Stimulated activated CD8-positive, alpha-beta memory T cell treated with anti-CD3 and anti-CD28 coated beads, Interleukin-7, amount 100 ng/mL, for 24 hours (primary cell): ENCODE measurements around the gene ZDHHC22.
A peak's percentile ranks its signal among the peaks of the same experiment; 100 is the strongest.

ENCODE experiments used
- DNase-seq: peaks from one replicate; pipeline ENCODE4 v3.0.0-alpha.2; 2020; ENCODE audit warnings: low read depth

The ZDHHC22 gene

GRCh38 chr14:77103951-77104350 is 37.6 kb downstream of the ZDHHC22 start:
- DNase-seq = no peak

- no peak for DNase-seq
Observed at GRCh38 chr14:77103475-77103874, 38.1 kb downstream of the ZDHHC22 start.

GRCh38 chr14:77102154-77102553 is 39.4 kb downstream of the ZDHHC22 start:
- no peak for DNase-seq

- DNase-seq = no peak
Observed at GRCh38 chr14:77100961-77101360, 40.6 kb downstream of the ZDHHC22 start.

DNA sequence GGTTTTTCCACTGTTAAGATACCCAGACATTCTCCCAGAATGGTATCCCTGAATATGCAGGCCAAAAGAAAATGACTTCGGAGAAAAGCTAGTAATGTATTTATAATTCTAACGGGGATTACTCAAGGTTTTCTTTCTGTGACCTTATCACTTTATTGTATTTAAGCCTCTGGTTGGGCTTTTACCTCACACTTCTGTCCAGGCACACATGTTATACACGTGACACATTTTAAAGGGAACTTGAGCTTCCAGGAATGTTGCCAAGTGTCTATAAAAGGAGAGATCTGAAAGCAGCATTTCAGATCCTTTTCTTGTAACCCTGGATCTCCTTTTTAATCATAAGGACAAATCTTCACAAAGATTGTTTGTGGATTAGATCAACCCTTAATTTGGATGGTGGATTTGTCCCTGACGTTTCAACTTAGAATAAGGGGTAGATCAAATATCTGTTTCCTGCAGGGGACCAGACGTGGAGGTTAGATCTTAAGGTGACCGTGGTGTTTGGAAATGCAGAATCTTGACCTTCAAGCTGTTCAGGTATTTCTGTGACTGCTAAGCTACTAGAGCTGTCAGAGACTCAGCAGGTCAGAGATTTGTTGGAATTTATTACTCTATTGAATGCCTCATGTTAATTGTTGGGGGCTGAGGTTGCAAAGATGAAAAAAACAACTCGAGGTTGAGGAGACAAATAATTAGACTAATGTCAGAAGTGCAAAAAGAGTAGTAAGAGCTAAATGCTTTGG is 42.0 kb downstream of the ZDHHC22 start:
- no peak for DNase-seq

- DNase-seq = no peak
Observed at GRCh38 chr14:77098529-77099353, 42.9 kb downstream of the ZDHHC22 start.

- DNase-seq = peak; percentile 97
Observed at GRCh38 chr14:77097700-77098528, 43.7 kb downstream of the ZDHHC22 start, which contains the start of gene CIPC. TSS of gene CIPC (plus strand) at chr14:77098258. CDS start at chr14:77105709, 7,451 bp downstream.

GRCh38 chr14:77097006-77097699 is 44.4 kb downstream of the ZDHHC22 start:
- no peak for DNase-seq

- DNase-seq = peak; percentile 69
Observed at GRCh38 chr14:77094672-77095284, 46.8 kb downstream of the ZDHHC22 start.

- no peak for DNase-seq
Observed at GRCh38 chr14:77092676-77093075, 48.9 kb downstream of the ZDHHC22 start.

DNA sequence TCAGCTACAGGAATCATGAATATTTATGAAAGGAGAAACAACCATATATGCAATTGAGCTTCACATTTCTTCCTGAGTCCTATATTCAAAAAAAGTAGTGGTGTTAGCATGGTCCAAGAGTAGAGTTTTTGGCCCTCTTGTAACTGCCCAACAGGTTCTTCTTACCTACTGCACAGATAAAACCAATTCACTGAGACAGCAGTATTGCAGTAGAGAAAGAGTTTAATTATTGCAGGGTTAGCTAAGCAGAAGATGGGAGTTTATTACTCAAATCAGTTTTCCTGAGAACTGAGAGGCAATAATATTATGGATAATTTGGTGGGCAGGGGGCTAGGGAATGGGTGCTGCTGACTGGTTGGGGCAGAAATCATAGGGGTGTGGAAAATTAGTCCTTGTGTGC is 50.1 kb downstream of the ZDHHC22 start:
- no peak for DNase-seq

GRCh38 chr14:77088645-77089044 is 52.9 kb downstream of the ZDHHC22 start:
- DNase-seq = no peak

DNA sequence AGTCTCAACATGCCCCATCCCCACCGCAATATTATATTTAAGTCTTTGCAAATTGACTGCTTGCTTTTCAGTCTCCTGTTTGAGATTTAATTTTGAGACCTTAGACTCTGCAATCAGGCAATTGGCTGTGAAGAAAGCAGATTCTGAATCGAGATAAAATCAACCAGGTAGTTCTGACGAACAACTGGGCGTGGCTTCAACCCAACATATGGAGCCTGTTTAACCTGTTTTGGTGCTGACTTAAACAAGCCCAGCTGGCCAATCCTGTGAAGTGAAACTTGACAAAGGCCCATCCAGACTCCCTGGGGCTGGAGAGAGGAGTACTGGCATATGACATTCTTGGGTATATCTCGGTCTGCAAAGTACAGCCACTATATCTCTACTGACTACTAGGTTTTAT is 53.4 kb downstream of the ZDHHC22 start:
- no peak for DNase-seq

- DNase-seq = no peak
Observed at GRCh38 chr14:77087631-77088030, 54.0 kb downstream of the ZDHHC22 start.

DNA sequence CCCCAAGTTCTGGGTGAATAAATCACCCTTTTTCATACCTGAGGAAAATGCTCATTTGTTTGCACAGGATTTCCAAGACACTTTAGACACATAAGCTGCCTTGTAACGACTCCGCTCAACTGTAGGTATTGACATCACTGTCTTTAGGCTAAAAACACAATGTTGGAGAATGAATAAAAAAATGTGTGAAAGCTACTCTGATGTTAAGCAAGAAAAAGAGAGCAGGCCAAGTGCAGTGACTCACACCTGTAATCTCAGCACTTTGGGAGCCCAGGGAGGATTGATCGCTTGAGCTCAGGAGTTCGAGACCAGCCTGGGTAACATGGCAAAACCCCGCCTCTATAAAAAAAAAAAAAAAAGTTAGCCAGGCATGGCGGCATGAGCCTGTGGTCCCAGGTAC is 54.6 kb downstream of the ZDHHC22 start:
- DNase-seq = no peak

GRCh38 chr14:77086017-77086727 is 55.4 kb downstream of the ZDHHC22 start:
- no peak for DNase-seq

DNA sequence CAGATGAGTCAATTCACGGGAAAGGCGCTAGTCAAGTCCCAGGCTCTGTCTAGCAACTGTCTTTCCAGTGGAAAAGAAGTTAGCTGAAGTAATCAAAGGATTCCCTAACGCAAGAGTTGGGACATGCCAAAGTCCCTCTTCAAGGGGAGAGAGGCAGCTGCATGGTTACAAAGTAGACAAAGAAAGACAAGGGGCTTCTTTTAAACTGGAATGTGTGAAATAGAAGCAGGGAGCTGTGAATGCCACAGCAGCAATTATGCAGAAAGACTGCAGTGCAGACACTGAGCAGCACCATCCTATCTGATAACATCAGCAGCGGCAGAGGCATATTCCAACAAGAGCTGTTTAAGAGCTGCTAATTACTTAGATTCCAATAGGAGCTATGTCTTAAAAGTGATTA is 56.1 kb downstream of the ZDHHC22 start:
- DNase-seq = no peak

- DNase-seq = no peak
Observed at GRCh38 chr14:77084985-77085384, 56.6 kb downstream of the ZDHHC22 start.

DNA sequence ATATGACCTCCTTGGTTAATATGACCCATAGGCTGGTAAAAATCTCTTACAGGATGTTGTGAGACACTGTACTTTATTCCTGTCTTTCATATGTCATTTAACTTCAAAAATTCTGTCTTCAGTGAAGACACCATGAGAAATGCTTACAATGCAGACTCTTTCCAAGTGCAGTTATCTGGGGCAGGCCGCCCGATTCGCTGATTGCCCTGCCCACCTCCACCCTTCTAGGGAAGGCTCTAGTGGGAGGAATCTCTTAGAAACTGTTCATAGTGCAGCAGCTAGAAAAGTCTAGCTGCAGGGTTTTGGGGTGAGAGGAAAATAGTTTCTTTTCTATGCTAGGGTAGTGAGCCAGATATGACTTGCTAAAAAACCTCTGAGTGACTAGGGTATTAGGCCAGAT is 58.5 kb downstream of the ZDHHC22 start:
- no peak for DNase-seq

GRCh38 chr14:77082356-77082755 is 59.2 kb downstream of the ZDHHC22 start:
- DNase-seq = no peak
